Measurements from ENCODE around the gene LIMS2.

DNA sequence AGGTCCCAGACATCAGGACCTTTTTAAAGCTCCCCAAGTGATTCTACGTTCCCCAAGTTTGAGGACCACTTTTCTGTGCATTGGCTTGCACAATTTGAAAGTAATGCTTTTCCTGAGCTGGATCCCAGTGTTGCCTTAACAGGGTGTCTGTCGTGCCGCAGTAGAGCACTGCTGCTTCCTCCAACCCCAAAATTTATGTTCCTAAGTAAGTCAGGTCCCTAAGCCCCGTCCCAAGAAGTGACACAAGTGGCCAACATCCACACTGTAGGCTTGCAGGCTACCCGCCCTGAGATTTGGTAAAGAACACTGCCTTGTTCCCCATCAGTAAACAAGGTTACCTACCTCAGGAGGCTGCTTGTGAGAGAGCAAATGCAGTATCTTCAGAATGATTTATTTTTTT is 28.0 kb upstream of the LIMS2 start:
- TF ChIP-seq EZH2 (IDR thresholded peaks at IDR 0.05; ENCODE audit: low read length) (no peak), CTCF (optimal IDR thresholded peaks at IDR 0.05 in 1 of 3, IDR thresholded peaks at IDR 0.05 in 1 of 3, conservative IDR thresholded peaks at IDR 0.05 in 1 of 3; ENCODE audit: extremely low read depth in 1 of 3, insufficient read depth in 2 of 3, low read length in 3 of 3) (no peak)
